ENCODE data around the gene KLHL30.

- no peak for TF ChIP-seq EZH2 (IDR thresholded peaks at IDR 0.05; ENCODE audit: low read length, missing control alignments)
- TF ChIP-seq, protein P1, sequence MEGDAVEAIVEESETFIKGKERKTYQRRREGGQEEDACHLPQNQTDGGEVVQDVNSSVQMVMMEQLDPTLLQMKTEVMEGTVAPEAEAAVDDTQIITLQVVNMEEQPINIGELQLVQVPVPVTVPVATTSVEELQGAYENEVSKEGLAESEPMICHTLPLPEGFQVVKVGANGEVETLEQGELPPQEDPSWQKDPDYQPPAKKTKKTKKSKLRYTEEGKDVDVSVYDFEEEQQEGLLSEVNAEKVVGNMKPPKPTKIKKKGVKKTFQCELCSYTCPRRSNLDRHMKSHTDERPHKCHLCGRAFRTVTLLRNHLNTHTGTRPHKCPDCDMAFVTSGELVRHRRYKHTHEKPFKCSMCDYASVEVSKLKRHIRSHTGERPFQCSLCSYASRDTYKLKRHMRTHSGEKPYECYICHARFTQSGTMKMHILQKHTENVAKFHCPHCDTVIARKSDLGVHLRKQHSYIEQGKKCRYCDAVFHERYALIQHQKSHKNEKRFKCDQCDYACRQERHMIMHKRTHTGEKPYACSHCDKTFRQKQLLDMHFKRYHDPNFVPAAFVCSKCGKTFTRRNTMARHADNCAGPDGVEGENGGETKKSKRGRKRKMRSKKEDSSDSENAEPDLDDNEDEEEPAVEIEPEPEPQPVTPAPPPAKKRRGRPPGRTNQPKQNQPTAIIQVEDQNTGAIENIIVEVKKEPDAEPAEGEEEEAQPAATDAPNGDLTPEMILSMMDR (conservative IDR thresholded peaks at IDR 0.05 in 1 of 2, IDR thresholded peaks at IDR 0.05 in 1 of 2; ENCODE audit: low read depth in 1 of 2, low read length in 2 of 2): no peak
Observed at GRCh38 chr2:238114331-238114841, 24.1 kb upstream of the KLHL30 start.
